GM10248 (cell line): ENCODE data around the gene ARID5B.

ENCODE experiments used
- CTCF ChIA-PET: fragments of 300-600 bp; sonication (Branson Sonifier 250); formaldehyde crosslinking; extraction: SDS; loops from one replicate; lab custom pipeline; 2021; ENCODE audit warnings: antibody characterized with exemption; lab: Yijun Ruan, JAX
- POLR2A ChIA-PET: fragments of 350-650 bp; sonication (Branson Sonifier 250); formaldehyde crosslinking; extraction: SDS; loops from one replicate; lab custom pipeline; 2020; ENCODE audit warnings: antibody characterized with exemption; lab: Yijun Ruan, JAX
- DNase-seq: peaks from one replicate; pipeline ENCODE4 v3.0.0; 2012; ENCODE audit errors: extremely low spot score
- TF ChIP-seq, protein P1 (sequence below): IDR thresholded peaks from 2 replicates; pipeline ENCODE4 v1.5.1; 2012; ENCODE audit warnings: mild to moderate bottlenecking, low read depth; ENCODE audit errors: extremely low read depth, missing control alignments, control extremely low read depth

The ARID5B gene

GRCh38 chr10:61983255-61983654 is 81.8 kb downstream of the ARID5B start:
- TF ChIP-seq, protein P1, sequence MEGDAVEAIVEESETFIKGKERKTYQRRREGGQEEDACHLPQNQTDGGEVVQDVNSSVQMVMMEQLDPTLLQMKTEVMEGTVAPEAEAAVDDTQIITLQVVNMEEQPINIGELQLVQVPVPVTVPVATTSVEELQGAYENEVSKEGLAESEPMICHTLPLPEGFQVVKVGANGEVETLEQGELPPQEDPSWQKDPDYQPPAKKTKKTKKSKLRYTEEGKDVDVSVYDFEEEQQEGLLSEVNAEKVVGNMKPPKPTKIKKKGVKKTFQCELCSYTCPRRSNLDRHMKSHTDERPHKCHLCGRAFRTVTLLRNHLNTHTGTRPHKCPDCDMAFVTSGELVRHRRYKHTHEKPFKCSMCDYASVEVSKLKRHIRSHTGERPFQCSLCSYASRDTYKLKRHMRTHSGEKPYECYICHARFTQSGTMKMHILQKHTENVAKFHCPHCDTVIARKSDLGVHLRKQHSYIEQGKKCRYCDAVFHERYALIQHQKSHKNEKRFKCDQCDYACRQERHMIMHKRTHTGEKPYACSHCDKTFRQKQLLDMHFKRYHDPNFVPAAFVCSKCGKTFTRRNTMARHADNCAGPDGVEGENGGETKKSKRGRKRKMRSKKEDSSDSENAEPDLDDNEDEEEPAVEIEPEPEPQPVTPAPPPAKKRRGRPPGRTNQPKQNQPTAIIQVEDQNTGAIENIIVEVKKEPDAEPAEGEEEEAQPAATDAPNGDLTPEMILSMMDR = no peak
- CTCF ChIA-PET = interaction anchor here (1.8 kb wide), 1 partner anchor 46 kb away, joined by 4 read pairs; no protein-coding TSS in a partner anchor
- POLR2A ChIA-PET = no interaction called here
- DNase-seq = no peak

DNA sequence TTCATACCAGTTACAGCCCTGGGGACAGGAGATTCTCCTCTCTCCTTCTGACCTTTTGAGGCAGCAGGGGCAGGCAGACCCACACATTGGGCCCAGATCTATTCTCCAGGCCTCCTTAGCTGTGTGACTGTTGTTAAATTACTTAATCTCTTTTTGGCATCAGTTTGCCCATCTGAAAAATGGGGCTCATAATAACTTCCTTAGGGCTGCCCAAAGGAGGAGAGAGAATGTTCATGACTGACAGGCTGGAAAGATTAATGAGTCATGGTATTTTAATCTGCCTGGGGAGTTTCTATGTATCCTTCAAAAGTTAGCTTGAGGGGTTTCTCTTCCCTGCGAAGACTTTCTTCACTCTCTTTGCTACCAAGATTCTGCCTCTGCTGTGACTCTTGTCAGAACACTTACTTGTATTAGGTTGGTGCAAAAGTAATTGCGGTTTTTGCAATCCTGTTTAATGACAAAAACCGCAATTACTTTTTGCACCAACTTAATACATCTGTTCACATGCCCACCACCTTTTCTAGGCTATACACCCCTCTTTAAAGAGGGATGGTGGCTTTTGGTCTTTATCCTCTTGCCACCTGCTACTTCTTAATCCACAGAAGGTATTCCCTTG is 83.4 kb downstream of the ARID5B start:
- POLR2A ChIA-PET = no interaction called here
- CTCF ChIA-PET = interaction anchor here (1.0 kb wide), 2 partner anchors 9 to 54 kb away, joined by 3 to 5 read pairs; no protein-coding TSS in a partner anchor

DNA sequence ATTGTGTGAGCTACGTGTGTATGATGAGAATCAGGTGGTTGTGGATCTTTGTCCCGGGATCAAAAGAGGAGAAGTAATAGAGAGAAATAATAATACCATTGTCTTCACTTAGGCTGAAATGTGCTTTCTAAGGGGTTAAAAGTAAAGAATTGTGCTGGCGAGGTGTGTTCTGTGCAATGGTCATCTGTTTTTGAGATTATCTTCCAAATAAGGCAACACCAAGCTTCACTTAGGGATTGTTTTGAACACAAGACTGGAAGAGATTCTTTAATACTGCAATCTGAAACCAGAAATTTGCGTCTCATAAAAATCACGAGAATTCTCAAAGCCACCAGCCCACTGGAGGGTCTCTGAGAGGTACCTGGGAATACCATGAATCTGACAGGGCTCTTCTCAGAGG is 84.2 kb downstream of the ARID5B start:
- TF ChIP-seq, protein P1 = no peak
- CTCF ChIA-PET = interaction anchor here (0.7 to 1.4 kb wide), 4 partner anchors 10 to 89 kb away, joined by 3 to 8 read pairs (median 5); no protein-coding TSS in a partner anchor
- no peak for DNase-seq
- POLR2A ChIA-PET = interaction anchor here (0.6 kb wide), 1 partner anchor 1852 kb away, joined by 6 read pairs; no protein-coding TSS in a partner anchor

More for the DNA sequence above, 83.4 kb downstream of the ARID5B start:
- no peak for DNase-seq
- TF ChIP-seq, protein P1 = no peak

DNA sequence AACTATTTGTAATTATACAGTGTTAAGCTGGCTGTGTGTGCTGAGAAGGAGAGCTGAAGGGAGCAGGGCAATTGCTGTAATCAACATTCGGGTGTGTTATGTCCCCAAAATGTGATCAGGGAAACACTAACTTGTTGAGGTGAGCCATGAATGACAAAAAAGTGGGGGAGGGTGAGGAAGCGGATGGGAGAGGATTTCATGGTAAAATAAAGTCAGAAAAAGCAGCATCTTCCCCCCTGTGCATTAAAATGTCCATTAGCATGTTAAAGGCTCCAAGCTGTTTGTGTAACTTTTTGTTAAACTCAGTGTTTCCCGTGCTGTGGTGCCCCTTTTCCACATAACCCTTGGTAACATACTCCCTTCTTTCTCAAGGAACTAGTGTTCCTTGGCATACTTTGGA is 84.9 kb downstream of the ARID5B start:
- TF ChIP-seq, protein P1 = no peak
- CTCF ChIA-PET = interaction anchor here (0.7 to 1.9 kb wide), 6 partner anchors 9 to 89 kb away, joined by 3 to 8 read pairs (median 4); no protein-coding TSS in a partner anchor
- no peak for DNase-seq
- POLR2A ChIA-PET = interaction anchor here (0.6 kb wide), 1 partner anchor 1851 kb away, joined by 6 read pairs; no protein-coding TSS in a partner anchor

DNA sequence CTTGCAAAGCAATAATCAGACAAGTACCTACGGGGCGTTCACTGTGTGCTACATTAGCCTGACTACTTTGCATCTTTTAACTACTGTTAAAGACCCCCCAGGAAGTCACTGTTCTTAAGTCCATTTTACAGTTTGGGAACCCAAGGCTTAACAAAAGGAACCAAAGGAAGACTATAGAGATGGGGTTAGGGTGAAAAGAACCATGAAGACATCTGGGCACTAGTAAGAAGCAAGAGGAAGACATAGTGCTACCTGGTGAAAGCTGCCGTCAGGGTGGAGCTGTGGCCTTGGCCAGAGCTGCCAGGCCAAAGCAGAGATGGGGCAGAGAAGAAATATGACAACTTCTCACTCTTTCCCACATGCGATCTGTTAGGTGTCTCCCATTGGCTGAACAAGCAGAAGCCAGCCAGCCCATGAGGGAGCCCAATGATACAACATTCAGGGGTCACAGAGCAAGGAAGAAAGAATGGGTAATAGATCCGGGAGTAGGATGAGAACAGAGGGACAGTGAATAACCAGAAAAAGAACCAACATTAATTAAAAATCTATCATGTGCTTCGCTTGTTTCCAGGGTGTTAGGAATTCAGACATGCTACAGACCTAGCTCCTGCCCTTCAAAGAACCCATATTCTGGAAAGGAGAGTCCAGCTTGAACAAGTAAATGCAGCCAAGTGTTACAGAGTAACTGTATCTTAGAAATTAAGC is 85.4 kb downstream of the ARID5B start:
- TF ChIP-seq, protein P1 = no peak
- CTCF ChIA-PET = interaction anchor here (0.8 to 2.4 kb wide), 8 partner anchors 8 to 90 kb away, joined by 3 to 12 read pairs (median 3); no protein-coding TSS in a partner anchor
- DNase-seq = no peak
- POLR2A ChIA-PET = interaction anchor here (1.4 kb wide), 1 partner anchor 11 kb away, joined by 5 read pairs; no protein-coding TSS in a partner anchor

GRCh38 chr10:61987537-61987936 is 86.0 kb downstream of the ARID5B start:
- no peak for DNase-seq
- ChIA-PET CTCF (interaction anchor here (0.9 to 2.4 kb wide), 6 partner anchors 9 to 90 kb away, joined by 3 to 12 read pairs (median 3); no protein-coding TSS in a partner anchor), POLR2A (interaction anchor here (1.4 kb wide), 1 partner anchor 12 kb away, joined by 5 read pairs; no protein-coding TSS in a partner anchor)
- TF ChIP-seq, protein P1 = no peak
